HG03469 (cell line): ENCODE results near the gene DBX1.
A peak's percentile ranks its signal among the peaks of the same experiment; 100 is the strongest.
"Not testable (repeated sequence)": the region's sequence is repeated elsewhere in the genome, so short reads cannot be mapped to it uniquely, and the experiment has no call there.

Experiments used
- ATAC-seq: cut with Tn5 transposase; IDR thresholded peaks from one replicate; pipeline ENCODE4 v1.9.1; 2021; ENCODE audit warnings: mild to moderate bottlenecking, moderate library complexity, moderate number of reproducible peaks; ENCODE audit not compliant: unreplicated experiment

Gene DBX1, protein sequence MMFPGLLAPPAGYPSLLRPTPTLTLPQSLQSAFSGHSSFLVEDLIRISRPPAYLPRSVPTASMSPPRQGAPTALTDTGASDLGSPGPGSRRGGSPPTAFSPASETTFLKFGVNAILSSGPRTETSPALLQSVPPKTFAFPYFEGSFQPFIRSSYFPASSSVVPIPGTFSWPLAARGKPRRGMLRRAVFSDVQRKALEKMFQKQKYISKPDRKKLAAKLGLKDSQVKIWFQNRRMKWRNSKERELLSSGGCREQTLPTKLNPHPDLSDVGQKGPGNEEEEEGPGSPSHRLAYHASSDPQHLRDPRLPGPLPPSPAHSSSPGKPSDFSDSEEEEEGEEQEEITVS

DNA sequence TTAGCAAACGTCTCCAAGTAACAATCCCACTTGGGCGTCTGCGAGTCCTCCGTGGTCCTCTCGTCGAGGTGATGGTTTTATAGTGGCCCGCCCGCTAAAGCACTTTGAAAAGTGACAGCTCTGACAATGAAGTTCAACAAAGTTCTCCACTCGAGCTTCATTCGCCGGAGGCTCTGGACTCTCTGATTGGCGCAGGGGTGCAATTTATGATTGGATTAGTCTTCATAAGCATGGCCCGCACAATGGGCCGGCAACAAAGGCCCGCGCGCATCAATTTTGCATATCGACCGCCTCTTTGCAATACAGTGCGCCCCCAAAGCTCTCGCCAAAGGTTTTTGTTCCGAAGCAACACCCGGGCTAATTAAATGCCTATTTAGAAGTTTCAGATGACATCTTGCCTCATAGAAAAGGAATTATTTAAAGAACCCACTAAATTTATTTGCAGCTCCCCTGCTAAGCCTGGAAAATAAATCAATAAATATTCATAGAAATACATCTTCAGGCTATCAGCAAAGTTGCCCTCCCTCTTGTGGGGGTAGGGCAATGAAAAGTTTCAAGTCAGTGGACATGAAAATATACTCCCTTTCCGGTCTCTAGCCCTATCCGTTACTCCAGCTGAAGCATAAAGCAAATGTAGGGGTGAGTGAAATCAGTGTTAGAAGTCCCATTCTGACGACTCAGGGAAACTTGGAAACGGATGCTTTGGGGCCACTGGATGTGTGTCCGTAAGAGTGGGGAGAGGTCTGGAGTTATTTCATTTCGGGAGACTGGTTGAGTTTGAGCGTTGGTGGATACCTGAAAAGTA lies at the start of gene DBX1:
Gene DBX1 (minus strand): TSS at position 51 of the 805 bp plus-strand sequence. CDS start 151 bp downstream, outside the sequence.
- ATAC-seq: no peak

DNA sequence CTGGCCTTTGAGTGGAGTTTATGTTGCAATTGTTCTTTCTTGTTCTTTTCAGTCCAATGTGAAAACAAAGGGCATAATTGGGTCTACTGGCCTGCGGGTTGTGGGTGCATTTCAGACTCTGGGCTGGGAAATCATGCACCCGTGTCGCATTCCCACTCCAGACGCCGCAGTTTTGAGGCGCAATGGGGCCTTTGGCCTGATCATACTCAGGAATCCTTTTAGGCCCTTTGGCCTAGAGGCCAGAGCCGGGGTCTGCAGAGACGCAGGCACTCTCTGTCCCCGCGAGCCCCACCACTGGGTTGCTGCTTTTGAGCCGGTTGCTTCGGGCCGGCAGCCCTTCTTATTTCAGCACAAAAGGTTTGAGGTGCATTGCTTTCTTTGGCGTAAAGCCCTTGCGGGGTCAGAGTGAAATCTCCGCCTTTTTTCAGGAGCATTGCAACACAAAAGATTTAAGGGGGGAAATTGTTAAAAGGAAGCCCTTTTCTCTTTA lies 48.4 kb upstream of the DBX1 start:
- ATAC-seq: no peak

DNA sequence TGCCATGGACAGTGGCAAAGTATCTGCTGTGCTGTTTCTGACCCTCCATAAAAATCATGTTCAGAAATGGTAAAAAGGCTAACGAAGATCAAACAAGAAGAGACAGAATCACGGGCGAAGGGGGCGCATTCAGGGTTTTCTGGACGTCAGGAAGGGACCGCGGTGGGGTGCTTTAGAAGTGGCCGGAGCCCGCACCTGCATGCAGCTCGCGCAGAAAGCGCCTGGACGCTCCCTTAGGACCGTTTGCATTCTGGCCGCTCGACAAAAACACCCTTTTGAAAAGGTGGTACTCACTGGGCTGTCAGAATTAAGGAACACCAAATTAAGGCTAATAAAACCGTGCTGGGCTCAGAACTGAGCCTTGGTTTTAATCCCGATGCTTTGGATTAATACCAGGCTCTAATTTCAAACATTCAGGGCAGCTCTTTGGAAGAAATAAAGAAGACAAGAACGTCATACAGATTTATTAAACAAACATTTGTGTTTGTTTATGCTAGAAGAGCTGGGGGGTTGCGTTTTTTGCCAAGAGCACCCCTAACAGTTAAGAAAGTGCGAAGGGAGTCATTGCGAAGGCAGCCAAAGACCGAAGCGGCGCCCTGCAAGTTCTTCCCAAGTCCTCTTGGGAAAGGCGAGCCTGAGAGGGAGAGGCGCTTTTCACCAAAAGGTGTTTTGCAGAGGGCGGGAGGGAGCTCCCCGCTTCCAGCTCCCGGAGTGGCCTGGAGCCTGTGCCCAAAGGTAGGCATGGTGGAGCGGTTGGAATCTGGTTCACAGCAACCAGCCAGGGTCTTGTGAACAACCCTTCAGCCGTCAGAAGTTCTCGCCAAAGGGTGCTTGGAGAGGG lies 47.7 kb upstream of the DBX1 start:
- ATAC-seq: no peak

DNA sequence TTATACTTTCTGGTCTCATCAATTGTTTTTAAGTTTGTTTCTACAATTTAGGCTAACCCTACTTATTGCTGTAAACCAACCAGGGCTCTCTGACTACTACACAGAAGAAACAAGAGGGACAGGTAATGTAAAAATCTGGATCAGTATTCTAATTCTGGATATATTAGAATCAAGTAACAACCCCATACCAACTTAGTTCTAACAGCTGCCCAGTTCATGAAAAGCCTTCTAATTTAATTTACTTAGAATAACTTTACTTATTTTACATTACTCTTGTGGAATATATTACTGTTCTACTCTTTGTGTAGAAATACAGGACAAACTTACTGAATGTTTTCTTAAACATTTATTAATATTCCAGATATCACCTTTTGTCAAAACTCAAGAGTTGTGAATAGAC lies 45.5 kb upstream of the DBX1 start:
- ATAC-seq: no peak

DNA sequence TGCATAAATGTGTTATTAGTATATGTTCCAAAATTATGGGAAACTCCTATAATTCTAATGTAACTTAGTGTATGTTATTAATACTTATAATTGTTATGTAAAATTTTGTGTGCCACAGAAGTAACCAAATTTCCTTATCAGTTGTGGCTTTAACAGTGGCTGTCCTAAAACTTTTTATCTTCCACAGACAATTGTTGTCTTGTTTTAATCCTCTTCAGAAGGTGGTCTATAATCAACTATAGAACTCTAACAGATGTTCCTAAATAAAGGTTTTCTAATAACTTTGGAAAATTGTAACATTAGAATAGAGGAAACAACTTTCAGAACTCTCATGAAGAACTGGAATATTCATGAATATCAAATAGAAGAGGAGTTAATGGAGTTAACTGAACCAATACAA lies 44.4 kb upstream of the DBX1 start:
- ATAC-seq: no peak

DNA sequence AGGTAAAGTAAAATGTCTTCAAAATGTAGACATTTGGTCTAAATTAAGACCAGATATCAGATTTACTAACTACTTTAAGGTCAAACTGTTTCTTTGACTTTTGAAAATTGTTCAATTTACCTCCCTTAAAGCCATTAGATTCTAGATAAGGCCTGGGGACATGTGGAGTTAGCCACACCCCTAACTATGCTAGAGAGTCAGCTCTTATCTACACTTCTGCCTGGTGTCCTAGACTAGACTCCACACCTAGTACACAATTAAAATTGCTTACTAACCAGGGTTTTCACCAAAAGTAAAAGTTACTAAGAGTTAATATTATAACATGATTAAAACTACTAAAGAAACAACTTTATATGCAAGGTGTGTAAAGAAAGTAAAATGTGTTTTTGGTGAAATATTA lies 43.6 kb upstream of the DBX1 start:
- no peak for ATAC-seq

DNA sequence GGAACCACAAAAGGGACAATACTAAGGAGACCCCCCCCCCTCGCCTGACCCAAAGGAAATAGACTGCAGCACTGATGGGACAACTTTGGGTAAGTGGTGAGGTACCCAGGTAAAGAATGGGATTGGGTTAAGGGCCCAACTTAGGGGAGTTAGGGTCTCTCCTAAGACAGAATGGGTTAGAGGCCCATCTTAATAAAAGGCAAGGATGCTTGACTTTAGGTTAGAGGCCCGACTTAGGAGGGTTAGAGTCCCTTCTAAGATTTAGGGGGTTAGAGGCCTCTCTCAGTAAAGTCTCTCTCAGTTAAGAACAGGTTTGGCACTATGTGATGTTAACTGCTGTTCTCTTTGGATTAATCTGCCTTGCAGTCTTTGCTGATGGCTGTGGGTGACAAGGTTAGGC lies 41.0 kb upstream of the DBX1 start:
- ATAC-seq: no peak

DNA sequence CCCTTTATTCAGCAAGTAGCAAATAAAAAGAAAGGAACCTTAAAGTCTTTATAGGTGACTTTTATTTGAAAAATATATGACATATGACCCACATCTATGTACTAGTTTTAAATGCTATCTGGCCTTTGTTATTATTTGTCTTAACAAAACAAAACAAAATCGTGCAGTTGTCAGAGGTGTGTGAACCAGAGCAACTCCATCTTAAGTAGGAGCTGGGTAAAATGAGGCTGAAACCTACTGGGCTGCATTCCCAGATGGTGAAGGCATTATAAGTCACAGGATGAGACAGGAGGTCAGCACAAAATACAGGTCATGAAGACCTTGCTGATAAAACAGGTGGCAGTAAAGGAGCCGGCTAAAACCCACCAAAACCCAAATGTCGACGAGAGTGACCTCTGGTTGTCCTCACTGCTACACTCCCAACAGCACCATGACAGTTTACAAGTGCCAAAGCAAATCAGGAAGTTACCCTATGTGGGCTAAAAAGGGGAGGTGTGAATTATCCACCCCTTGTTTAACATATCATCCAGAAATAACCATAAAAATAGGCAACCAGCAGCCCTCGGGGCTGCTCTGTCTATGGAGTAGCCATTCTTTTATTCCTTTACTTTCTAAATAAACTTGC lies 40.2 kb upstream of the DBX1 start:
- not testable (repeated sequence) for ATAC-seq

DNA sequence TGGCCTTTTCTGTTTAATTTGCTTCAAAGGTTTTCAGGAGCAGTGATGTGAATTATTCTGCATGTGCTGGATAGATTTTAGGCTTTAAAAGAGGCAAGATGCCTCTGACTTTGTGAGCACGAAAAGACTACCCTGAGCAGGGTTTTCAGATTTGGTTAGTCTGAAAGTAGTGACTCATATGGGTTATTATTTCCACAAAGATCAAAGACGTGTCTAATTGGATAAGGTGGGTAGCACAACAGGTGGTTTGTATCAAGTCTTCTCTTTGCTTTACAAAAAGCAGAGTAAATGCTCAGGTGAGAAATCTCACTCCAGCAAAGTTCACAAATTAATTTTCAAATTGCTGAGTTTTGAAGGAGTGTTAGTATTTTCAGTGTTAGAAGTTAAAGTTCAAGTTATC lies 37.6 kb upstream of the DBX1 start:
- ATAC-seq: peak; percentile 80

DNA sequence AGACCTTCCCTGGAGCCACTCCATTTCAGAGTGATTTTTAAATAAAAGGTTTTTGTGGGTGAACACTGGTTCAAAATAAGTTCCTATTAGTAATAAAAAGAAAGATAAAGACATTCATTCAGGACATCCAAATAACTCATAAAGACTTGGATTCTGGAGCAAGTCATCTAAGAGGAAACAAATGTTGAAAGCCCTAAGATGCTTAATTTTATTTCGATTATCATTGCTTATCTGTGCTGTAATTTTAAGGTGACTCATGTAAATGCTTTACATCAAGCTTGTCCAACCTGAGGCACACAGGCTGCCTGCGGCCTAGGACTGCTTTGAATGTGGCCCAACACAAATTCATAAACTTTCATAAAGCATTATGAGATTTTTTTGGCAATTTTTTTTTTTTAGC lies 34.2 kb upstream of the DBX1 start:
- no peak for ATAC-seq

DNA sequence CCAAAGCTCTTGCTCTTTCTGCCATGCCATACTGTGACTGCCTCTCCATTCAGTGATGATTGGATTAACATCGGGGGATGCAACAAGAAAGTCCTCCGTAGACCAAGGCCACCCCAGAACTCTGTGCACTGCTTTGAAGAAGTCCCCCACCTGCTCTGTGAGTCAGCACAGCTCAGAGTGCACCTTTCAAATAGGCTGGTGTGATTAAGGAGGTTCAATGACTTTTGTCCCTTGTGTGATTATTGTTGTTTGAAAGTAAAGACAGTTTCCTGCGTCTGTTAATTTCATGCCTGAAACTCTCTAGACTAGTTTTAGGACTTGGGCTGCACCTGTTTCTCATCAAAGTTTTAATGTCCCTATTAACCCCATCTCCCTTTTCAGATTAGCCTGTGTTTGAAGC lies 33.0 kb upstream of the DBX1 start:
- ATAC-seq: no peak

DNA sequence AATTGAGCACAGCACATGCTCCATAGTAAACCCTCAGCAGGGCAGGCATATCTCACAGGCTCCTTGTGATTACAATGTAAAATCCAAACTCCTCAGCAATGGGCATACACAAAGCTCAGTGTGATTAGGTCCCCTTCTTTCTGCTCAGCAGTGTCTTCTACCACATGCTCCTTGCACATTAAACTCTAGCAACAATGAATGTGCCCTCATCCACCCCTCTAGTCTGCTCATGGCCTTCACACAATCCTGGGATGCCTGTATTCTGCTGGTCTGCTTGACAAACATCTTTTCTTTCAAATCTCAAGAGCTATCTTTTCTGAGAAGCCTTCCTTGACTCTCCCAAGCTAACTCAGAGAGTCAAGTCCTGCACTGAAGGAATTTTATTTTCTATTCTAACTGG lies 32.4 kb upstream of the DBX1 start:
- no peak for ATAC-seq

DNA sequence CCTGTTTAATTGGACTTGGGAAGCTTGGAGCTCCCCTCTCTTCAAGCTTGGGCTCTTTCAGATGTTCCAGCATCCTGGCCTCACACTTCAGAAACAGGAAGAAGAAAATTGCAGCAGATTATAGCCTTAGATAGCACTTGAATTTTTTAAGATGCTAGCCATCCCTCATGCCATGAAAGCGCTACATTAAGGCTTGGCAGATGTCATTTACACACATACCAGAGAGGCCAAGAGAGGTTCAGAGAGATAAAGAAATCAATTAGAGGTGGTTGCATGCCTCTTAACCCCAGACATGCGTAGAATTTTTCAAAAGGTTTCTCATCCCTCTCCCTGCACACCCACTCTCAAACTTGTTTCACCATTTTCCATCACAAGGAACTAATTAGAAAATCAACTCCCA lies 31.9 kb upstream of the DBX1 start:
- ATAC-seq: no peak

DNA sequence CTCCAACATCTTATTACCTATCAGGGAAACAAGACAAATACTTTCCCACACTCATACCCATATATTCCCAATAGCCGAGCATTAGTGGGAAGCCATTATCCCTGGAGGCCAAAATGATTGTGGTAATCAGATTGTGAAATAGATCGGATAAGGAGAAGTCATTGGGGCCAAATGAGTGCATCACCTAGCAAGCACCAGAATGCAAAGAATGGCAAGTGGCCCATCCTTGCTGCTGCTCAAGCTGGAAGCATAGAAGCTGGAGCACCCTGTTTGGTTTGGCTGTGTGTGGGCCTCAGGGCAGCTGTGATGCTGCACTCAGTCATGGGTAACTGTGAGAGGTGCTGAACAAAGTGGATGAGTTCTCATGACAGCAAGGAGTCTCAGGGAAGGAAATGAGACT lies 18.7 kb upstream of the DBX1 start:
- no peak for ATAC-seq

DNA sequence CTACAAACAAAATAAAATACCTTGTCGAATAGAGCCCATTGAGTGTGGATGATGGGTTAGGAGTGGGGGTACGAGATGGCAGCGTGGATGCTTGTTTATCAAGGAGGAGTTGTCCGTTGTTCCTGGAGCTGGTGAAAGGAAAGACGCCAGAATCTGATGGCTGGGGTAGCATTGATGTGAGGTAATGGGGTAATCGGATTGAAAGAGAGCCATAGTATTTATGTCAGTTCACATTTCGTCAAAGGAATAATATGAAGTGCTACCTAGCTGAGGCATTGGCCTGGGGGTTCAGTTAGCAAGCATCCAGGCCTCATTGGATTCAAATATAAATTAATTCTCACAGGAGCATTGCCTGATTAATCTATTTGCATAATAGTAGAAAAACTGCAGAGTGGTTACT lies 16.9 kb upstream of the DBX1 start:
- ATAC-seq: no peak

DNA sequence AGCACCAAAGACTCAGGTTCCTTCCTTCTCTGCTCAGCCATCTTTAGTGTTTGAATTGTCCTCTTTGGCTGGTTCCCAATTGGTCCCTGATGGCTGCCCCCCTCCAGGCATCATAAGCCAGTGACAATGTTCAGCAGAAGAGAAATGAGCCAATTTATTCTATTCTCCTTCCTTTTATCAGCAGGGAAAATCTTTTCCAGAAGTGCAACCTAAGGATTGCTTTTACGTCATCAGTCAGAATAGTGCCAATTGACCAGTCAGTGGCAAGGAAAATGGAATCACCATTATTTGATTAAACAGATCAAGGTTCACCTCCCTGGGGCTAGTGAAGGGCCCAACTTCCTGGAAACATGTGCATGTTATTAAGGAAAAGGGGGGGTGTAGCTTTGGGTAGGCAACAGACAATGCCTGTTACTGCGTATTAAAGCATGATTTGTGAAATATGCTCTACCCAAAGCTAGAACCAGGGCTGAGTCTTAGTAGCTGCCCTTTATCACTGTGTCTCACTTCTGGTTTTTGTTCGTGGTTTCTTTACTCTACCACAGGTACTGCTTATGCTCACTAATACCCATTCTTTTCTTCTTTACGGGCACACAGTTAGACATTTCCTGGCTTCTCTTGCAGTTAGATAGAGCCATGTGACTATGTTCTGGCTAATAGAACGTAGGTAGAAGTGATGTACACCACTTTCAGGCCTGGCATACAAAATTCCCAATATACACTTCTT lies 12.6 kb upstream of the DBX1 start:
- ATAC-seq: no peak

DNA sequence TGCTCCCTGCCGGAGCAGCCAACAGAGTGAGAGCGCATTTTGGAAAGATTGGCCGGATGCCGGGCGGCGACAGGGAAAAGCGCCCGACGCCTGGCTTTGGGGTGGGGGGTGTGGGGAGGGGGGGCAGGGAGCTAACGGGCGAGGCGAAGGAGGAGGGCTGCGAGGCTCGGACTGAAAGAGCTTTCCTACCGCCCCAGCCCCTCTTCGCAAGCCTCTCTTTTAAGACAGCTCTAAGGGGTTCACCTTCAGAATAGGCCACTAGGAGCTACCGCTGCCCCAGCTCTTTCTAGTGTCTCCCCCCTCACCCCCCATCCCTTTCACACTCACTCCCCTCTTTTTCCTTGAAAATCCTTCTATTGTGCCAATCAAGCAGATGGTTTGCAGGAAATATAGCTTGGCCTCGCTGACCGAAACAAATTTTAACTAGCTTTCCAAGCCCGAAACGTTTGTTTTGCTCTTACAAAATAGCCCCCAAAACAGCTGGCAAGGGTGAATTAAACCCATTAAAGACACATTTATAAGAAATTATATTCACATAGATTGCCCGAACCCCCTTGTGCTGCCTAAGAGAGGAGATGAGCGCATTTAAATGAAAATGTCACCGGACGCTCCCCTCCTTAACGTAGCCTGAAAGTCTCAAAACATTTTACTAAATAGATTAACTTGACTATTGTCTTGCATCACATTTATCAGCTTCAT lies 3.7 kb upstream of the DBX1 start:
- ATAC-seq: no peak

DNA sequence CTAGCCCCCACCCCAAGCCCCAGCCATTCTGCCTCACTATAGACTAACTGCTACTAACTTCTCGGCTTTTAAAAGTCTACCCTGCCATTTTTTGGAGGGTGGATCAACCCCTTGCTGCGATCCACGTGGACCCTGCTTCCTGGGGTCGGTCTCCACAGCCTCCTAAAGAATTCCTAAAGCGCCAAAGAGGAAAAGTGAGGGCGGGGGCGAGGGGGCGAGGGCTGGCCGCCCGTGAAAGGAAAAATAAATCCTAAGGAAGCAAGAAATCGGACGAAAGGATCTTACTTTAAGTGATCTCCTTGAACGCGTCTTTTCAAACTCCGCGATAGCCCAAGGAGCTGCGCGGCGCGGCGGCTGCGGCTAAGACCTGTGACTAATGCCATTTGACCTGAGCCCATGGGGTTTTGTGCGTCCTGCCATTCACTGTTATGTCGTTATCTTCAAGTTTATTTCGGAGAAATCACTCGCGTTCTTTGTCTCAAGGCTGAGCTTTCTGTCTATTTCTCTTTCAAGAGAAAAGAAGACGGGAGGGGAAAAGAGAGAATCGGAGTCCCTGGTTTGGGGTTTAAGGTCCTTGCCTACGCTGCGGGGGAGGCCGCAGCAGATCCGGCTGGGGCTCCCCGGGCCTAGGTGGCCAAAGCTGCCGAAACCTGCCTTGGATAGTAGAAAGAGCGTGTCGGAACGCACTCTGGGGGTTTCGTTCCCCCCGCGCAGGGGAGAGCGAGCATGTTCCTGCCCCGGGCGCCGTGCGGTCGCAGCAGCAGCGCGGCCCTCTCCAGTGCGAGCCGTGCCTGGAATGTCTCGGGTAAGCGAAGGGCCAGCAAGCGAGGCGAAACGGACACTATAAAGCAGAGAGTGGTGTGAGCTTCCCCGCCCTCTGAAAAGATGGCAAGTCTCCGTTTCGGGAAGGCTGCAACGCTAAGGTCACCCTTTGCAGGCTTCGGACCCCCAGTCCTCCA lies 2.8 kb upstream of the DBX1 start:
- ATAC-seq: no peak
